Measurements from ENCODE around the gene ID2. TPM values are rescaled to one million over a fixed set of nuclear protein-coding genes. Genes with fewer than 3 reads are reported as not detected.

ID2 gene
- total RNA-seq, 1 donor from 2014 or later, result 59.7 TPM

Other genes starting within 250 kb of the ID2 start
- gene KIDINS220, start 155.6 kb downstream of the ID2 start, total RNA-seq, result 143 TPM